HEK293T (cell line): ENCODE data around the gene TCERG1L.
"Not testable (repeated sequence)": the region's sequence is repeated elsewhere in the genome, so short reads cannot be mapped to it uniquely, and the experiment has no call there.

ENCODE experiments used
- CTCF ChIA-PET: fragments of 350-600 bp; formaldehyde crosslinking; extraction: SDS; loops from one replicate; lab custom pipeline; 2021; ENCODE audit warnings: antibody characterized with exemption, inconsistent platforms; lab: Yijun Ruan, JAX
- POLR2A ChIA-PET: fragments of 350-600 bp; formaldehyde crosslinking; extraction: SDS; loops from one replicate; lab custom pipeline; 2020; ENCODE audit warnings: antibody characterized with exemption, inconsistent platforms; lab: Yijun Ruan, JAX
- DNase-seq: peaks from one replicate; pipeline ENCODE4 v3.0.0; 2012; ENCODE audit warnings: mixed read lengths; ENCODE audit errors: extremely low spot score
- ARNT ChIP-seq: fragments of 450-650 bp; IDR thresholded peaks from 2 replicates; pipeline ENCODE4 v1.6.1; 2017; ENCODE audit warnings: mild to moderate bottlenecking
- BHLHE40 ChIP-seq: fragments of 450-650 bp; IDR thresholded peaks from 2 replicates; pipeline ENCODE4 v1.6.1; 2016; ENCODE audit warnings: mild to moderate bottlenecking, moderate library complexity, borderline replicate concordance
- CTBP1 ChIP-seq: fragments of 450-650 bp; IDR thresholded peaks from 2 replicates; pipeline ENCODE4 v1.6.1; 2016; ENCODE audit warnings: borderline replicate concordance
- ELF4 ChIP-seq: fragments of 450-650 bp; IDR thresholded peaks from 2 replicates; pipeline ENCODE4 v1.6.1; 2017; ENCODE audit warnings: antibody characterized with exemption
- FOXA1 ChIP-seq: fragments of 450-650 bp; IDR thresholded peaks from 2 replicates; pipeline ENCODE4 v1.6.1; 2016; ENCODE audit warnings: mild to moderate bottlenecking
- FOXK2 ChIP-seq: fragments of 450-650 bp; IDR thresholded peaks from 2 replicates; pipeline ENCODE4 v1.6.1; 2016; ENCODE audit warnings: mild to moderate bottlenecking
- FOXM1 ChIP-seq: fragments of 450-650 bp; IDR thresholded peaks from 2 replicates; pipeline ENCODE4 v1.6.1; 2017; ENCODE audit warnings: mild to moderate bottlenecking, borderline replicate concordance
- HDGF ChIP-seq: fragments of 450-650 bp; IDR thresholded peaks from 2 replicates; pipeline ENCODE4 v1.6.1; 2017; ENCODE audit warnings: antibody characterized with exemption, borderline replicate concordance
- L3MBTL2 ChIP-seq: fragments of 450-650 bp; conservative IDR thresholded peaks from 2 replicates; pipeline ENCODE4 v1.6.1; 2016; ENCODE audit warnings: mild to moderate bottlenecking
- LEF1 ChIP-seq: fragments of 450-650 bp; IDR thresholded peaks from 2 replicates; pipeline ENCODE4 v1.6.1; 2017; ENCODE audit warnings: mild to moderate bottlenecking, borderline replicate concordance
- NFRKB ChIP-seq: fragments of 450-650 bp; IDR thresholded peaks from 2 replicates; pipeline ENCODE4 v1.6.1; 2016; ENCODE audit warnings: mild to moderate bottlenecking, moderate library complexity
- SP1 ChIP-seq: fragments of 450-650 bp; IDR thresholded peaks from 2 replicates; pipeline ENCODE4 v1.6.1; 2017
- SUZ12 ChIP-seq: fragments of 450-650 bp; IDR thresholded peaks from 2 replicates; pipeline ENCODE4 v1.6.1; 2016; ENCODE audit warnings: mild to moderate bottlenecking
- TARDBP ChIP-seq: fragments of 450-650 bp; IDR thresholded peaks from 2 replicates; pipeline ENCODE4 v1.6.1; 2016
- ZNF384 ChIP-seq: fragments of 450-650 bp; IDR thresholded peaks from 2 replicates; pipeline ENCODE4 v1.6.1; 2016
- TF ChIP-seq, protein P1 (sequence below): fragments of 450-650 bp; IDR thresholded peaks from 2 replicates; pipeline ENCODE4 v1.6.1; 2016

Gene TCERG1L

DNA sequence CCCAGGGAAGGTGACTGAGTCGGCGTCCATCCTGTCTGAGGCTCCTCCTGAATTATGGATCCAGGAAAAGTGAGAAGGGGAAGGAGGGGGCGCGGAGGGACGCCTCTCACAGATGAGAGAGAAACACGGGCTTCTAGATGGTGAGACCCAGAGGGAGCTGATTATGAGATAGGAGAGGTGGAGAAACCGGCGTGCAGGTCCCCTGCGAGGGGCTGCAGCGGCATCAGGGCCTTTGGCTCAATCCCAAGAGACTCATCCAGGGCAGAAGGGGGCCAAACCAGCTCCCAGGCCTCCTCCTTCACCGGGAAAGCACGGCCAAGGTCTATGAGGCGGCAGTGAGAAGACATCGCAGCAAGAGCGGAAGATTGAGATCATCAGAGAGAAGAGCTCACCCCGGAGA, 70.8 kb downstream of the TCERG1L start:
- DNase-seq: no peak
- POLR2A ChIA-PET: no interaction called here
- CTCF ChIA-PET: no interaction called here
- TF ChIP-seq TARDBP (no peak), ZNF384 (no peak), ARNT (no peak), FOXM1 (no peak), CTBP1 (no peak), FOXK2 (no peak), SP1 (no peak), BHLHE40 (no peak), ELF4 (no peak), L3MBTL2 (no peak), FOXA1 (no peak), LEF1 (no peak), HDGF (no peak), SUZ12 (no peak), NFRKB (no peak)
- TF ChIP-seq, protein P1, sequence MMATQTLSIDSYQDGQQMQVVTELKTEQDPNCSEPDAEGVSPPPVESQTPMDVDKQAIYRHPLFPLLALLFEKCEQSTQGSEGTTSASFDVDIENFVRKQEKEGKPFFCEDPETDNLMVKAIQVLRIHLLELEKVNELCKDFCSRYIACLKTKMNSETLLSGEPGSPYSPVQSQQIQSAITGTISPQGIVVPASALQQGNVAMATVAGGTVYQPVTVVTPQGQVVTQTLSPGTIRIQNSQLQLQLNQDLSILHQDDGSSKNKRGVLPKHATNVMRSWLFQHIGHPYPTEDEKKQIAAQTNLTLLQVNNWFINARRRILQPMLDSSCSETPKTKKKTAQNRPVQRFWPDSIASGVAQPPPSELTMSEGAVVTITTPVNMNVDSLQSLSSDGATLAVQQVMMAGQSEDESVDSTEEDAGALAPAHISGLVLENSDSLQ: no peak

DNA sequence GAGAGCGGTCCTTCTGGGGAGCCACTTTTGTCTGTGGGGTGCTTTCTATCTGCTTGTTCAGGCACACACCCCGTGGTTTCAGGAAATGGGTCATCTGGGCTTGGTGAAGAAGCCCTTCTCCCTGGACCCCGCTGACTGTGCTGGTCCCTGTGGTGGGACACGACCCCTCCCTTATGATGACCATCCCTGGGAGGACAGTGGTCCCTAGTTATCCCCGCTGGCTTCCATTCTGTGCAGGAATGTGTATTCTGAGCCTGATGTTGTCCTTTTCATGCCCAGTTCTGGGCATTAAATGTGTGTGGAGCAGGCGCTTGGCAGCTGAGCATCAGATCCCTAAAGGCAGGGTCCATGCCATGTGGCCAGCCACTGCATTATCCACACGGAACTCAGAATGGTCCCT, 71.6 kb downstream of the TCERG1L start:
- POLR2A ChIA-PET: no interaction called here
- CTCF ChIA-PET: no interaction called here
- TF ChIP-seq ARNT (no peak), ELF4 (no peak), FOXM1 (no peak), TARDBP (no peak)
- DNase-seq: no peak

DNA sequence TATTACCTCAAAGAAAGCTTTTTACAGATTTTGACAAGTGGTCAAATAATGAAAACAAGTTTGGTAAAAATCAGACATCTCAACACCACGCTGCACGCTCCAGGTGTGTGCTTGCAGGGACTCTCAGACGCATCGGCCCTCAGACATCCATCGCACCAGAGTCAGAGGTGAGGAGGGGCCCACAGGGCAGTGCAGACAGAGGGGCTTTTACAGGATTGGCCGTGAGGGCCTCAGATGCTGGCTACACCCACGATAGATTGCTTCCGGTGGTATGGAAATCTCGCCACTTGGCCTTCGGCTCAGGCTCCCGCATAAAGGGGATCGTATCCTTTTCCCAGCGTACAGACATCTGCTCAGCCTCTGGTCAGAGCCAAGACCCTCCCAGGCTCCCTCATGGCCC, 72.1 kb downstream of the TCERG1L start:
- TF ChIP-seq SUZ12 (no peak), TARDBP (no peak)
- no peak for DNase-seq
- ChIA-PET CTCF (no interaction called here), POLR2A (no interaction called here)

DNA sequence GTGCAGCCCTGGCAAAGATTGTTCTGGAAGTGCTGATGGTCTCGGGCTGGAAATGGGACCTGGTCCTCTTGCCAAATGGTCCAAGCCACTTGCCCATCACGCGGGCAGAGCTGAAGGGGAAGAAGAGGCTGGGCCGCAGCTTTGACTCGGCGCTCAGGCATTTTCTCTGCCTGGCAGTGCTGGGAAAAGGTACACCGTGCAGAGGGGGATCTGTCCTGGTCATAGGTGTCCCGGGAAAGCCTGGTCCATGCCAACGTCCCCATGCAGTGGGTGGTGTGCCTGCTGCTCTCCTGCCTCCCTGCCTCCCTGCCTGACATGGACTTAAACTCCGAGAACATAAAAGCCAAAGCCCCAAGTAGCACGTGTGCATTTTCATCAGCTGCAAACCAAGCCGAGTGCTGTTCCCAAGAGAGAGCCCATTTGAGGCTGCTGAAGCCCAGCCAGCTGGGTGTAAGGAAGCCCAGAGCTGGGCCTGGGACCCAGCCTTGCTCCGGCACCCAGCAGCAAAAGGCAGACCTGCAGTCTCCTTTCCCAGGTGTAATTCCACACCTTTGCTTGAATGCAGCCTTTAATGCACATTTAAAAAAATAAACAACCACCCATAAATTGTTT, 72.7 kb downstream of the TCERG1L start:
- TF ChIP-seq L3MBTL2 (no peak), CTBP1 (no peak), ARNT (no peak), SP1 (no peak), SUZ12 (no peak), ELF4 (no peak), NFRKB (no peak), BHLHE40 (no peak), FOXA1 (no peak), ZNF384 (no peak), TARDBP (no peak), FOXK2 (no peak), FOXM1 (no peak), LEF1 (no peak), HDGF (no peak)
- TF ChIP-seq, protein P1: no peak
- POLR2A ChIA-PET: no interaction called here
- CTCF ChIA-PET: no interaction called here
- DNase-seq: no peak

DNA sequence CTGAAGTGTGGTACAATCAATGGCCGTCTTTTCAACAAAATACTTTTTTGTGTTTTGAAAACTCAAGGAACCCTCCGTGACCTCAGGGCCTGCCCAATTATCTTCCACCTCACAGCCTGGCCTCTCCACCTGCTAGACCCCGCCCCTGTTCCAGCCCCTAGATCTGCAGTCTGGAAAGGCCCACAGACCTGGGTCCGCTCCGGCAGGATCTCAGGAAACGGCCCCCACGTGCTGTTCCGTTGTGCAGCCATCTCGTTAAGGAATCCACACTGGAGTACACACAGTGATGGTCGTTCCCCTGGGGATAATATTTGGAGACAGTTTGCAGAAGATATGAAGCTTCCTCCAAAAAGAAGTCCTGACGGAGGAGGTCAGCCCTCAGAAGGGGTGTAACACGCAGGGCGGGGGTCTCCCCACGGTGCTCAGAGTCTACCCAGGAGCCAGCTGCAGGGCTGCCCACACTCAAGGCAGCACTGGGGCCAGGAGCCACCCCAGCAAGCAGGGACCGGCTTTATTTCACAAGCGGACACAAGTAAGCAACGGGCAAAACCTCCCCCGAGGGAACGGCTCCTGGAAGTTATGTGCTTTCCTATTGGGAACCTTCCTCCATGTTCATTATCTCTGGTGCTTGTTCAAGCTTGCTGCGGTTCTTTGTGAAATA, 73.4 kb downstream of the TCERG1L start:
- TF ChIP-seq SUZ12 (no peak), BHLHE40 (no peak), FOXA1 (no peak), ELF4 (no peak), ZNF384 (no peak), FOXK2 (no peak), FOXM1 (no peak), L3MBTL2 (no peak), ARNT (no peak), TARDBP (no peak), NFRKB (no peak), CTBP1 (no peak), SP1 (no peak), HDGF (no peak)
- TF ChIP-seq, protein P1: no peak
- no peak for DNase-seq
- ChIA-PET CTCF (no interaction called here), POLR2A (no interaction called here)

DNA sequence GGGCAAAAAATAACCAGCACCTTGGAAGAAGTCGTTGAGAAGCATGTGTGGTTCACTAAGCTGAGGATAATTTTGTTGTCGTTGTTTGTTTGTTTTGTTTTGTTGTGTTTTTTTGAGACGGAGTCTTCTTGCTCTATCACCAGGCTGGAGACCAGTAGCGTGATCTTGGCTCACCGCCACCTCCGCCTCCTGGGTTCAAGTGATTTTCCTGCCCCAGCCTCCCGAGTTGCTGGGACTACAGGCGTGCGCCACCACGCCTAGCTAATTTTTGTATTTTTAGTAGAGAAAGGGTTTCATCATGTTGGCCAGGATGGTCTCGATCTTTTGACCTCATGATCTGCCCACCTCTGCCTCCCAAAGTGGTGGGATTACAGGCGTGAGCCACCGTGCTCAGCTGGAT, 76.9 kb downstream of the TCERG1L start:
- POLR2A ChIA-PET, CTCF ChIA-PET, DNase-seq: not testable (repeated sequence)
